ENCODE measurements around the gene SECTM1.

The SECTM1 gene

DNA sequence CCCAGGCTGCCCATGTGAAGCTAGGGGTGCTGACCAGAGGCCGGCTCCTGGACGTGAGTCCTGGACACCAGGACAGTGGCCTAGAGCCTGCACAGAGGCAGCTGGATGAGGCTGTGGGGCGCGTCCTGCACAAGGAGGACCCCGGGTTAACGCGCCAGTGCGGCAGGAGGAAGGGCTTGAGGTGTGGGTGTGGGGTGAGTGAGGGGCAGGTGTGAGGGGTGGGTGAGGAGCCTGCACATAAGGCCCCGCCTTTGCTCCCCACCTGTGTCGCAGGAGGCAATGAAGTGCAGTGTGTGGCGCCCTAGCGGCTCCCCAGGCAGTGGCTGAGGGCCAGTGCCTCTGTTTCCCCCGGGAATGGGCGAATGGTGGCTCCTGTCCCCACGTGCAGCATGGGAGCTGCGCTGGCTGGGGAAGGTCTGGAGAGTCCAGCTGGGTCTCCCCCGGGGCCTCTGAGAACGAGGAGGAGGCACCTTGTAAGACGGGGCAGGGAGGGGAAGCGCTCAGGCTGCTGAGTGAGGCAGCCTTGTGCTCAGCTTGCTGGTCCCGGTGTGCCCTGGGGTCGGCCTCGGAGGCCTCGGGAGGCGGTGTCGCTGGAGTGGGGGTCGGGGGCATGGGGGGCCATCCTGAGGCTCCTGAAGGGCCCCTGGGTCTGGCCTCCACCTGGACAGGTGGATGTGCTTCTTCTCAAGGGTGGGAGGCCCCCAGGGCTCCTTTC, 19.4 kb downstream of the SECTM1 start:
- no peak for DNase-seq

DNA sequence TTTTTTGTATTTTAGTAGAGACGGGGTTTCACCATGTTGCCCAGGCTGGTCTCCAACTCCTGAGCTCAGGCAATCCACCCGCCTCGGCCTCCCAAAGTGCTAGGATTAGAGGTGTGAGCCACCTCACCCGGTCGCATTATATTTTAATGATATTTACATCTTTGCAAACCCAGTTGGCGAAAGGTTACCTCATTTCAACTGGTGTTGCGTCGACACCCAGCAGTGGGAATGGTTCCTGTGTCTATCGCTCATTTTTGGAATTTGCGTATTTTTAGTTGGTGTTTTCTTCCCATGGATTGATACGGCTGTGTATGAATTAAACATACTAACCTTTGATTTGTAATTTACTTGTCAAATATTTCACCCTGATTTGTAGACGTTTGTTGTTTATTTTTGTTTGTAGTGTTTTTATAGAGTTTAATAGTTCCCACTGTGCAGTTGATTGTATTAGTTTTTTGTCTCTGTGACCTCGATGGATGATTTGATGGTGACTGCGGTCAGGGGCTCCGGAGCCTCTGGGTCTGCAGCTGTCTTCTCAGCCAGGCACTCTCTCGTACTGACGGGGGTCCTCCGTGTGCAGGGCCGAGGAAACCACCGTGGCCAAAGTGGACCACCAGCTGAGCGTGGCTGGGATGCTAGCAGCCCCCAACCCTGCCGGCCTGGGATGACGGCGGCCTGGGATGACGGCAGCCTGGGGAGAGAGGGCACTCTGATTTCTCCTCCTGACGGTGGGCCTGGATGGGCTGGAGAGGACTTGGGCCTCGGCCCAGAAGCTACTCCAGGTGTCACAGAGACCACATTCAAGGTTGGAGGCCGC, 20.2 kb downstream of the SECTM1 start:
- no peak for DNase-seq

GRCh38 chr17:82311971-82312370, 21.6 kb downstream of the SECTM1 start:
- no peak for DNase-seq

DNA sequence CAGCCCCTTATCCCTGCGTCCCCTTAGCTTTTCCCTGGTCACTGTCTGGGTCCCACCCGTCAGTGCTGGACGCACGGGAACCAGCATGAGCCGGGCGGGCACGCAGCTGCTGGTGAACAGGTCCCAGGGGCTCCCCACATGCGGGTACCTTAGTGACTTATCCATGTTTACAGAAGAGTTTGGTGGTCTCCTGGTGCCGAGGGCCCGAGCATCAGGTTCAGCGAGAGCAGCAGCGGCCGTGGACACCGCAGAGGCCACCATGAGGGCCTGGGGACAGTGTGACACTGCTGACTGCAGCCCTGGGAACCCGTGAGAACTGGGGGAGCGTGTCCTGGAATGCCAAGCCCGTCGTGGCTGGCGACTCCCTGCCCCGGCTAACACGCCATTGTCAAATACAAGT, 22.7 kb downstream of the SECTM1 start:
- DNase-seq, result no peak

DNA sequence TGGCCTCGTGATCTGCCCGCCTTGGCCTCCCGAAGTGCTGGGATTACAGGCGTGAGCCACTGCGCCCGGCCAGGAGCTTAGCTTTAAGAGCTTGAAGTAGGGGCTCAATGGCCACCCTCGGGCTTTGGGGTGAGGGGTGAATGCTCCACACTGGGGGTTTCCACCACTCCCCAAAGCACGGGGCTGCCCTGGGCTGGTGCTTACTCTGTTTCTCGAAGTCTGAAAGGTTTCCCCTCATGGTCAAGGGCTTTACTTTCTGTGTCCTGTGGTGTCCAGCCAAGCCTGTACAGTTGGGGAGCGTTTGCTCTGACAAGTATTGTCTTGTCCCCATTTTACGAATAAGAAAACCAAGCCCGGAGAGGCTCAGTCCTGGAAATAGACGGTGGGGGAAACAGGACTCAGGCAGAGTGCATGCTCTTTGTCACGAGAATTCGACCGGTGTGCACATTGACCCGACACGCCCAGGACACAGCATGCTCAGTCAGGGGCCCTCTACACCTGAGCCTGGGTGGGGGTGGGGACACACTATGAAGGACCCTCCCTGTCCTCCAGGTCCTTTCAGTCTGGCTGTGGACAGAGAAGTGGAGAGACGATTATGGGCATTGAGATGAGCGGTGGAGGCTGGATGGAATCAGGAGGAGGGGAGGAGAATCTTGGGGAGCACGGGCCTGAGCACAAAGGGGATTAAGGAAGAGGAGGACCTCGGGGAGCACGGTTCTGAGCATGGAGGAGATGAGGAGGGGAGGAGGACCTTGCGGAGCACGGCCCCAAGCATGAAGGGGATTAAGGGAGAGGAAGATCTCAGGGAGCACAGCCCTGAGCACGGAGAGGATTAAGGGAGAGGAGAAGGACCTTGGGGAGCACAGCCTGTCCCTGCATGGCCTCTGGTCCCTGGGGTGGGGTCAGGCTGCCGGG, 23.7 kb downstream of the SECTM1 start:
- no peak for DNase-seq

DNA sequence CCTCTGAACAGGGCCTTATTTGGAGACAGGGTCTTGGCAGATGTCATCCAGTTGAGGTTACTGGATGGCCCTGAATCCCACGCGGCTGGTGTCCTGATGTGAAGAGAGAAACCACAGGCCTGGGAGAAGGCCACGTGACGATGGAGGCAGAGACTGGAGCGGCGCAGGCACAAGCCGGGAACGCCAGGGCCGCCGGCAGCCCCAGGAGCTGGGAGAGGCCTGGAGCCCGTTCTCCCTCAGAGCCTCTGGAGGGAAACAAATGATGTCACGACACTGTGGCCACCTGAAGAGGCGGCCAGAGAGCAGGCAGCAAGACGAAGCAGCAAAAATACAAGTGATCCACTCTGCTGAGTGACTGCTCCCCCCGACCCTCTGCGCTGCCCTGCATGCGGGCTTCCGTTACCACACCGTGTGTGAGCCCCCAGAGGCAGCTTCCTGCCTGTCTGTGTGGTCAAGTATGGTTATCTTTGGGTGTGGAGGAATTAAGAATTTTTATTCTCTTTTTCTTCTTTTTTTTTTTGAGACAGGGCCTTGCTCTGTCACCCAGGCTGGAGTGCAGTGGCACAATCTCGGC, 27.8 kb downstream of the SECTM1 start:
- no peak for DNase-seq

DNA sequence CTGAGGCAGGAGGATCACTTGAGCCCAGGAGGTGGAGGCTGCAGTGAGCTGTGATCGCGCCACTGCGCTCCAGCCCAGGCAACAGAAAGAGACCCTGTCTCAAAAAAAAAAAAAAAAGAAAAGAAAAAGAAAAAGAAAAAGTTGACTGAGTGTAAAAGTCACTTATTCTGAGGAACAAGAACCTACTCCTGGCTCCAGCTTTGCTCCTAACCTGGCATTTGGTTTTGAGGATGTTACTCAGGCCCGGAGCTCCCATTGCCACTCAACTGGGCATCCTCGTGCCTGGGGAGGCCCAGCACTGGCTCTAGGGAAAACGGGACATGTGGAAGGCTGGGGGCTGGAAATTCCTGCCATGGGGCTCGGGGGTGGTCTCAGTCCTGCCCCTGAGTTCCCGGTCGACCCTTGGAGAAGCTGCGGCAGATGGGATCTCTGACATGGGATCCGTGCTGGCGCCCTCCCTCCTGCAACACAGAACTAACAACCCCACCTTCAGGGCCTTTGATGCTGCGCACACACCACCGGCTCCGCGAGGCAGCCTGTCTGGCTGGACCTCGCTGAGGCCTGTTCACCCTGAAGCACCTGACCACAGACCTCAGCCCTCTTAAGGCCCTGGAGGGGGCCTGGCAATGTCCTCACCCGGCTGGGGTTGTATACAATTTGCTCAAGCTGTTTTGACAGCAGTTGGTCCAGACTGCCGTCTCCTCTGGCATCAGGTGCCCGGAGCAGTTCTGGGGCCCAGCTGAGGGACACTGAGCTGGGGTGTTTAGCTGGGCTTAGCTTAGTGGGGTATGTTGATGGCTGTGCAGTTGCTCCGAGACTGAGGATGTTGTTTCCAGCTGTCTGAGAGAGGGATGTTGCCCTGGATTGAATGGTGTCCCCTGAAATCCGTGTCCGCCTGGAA, 28.5 kb downstream of the SECTM1 start:
- no peak for DNase-seq

DNA sequence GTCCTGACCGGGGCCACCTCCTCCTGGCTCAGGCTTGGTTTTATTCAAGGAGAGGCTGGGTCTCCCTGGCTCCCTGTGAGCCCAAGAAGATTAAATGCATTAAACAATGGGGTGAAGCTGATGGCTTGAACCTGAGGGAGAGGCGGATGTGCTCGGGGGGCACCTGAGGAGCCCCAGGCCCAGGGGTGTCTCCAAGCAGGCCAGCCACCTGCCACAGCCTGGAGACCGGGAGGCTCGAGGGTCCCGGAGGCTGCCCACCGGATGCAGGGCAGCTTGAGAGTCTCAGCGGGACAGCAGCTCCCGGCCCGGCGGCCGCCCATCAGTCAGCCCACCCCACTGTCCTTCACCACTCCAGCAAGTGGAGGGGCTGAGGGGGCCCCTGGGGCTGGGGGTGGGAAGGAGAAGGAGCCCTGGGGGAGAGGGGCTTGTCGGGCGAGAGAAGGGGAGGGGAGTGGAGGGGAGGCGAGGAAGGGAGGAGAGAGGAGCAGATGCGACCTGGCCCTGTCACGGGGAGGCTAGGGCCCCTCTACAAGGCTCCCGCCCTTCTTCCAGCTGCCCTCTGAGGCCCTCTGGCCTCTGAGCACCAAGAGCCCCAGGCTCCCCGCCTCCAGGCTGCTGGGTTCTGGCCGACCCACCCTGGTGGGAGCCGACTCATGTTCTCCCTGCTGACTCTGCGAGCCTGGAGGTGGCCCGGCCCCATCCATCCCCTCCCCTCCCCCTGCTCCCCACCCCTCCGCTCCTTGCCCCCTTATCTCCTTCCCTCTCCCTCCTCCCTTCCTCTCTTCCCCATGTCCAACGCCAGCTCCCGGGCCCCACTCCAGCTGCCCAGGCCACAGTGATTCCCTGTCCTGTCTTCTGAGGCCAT, 29.4 kb downstream of the SECTM1 start:
- DNase-seq, result no peak

DNA sequence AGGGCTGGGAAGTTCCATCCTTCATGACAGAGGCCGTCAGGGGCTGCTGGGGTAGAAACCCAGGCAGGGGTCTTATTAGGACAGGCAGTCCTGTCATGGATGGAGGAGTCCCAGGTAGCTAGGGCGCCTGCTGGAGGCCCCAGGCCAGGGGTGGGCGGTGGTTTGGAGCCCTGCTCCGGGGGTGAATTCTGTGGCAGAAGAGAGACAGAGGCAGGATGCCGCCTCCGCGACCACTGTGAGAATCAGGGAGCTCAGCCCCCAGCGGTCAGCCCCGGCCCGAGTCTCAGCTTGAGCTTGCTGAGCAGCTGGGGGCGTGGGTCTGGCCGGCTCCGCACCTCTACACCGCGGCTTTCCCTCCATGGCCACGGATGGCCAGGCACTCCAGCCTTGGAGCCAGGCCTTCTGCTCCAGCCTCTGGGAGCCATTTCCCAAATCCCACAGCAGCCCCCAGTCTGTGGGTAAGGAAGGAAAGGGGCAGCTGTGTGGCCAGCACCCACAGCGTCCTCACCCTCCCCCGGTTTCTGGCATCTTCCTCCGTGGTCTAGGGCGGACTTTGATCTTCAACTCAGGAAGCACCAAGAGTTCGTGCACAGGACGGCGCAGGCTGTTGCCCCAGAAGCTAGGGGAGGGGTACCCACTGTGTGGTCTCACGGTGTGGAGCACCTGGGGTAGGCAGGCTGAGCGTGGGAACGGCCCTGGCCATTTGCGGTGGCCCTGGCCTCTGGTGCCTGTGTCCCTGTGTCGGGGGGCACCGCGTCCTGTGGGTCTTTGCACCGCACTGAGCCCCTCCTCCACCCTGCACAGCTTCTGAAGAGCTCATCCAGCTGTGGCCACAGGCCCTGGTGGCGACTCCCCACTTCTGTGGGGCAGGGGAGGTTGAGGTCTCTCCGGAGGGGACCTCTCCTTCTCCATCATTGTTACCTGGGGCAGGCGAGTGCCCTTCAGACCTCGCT, 30.3 kb downstream of the SECTM1 start:
- DNase-seq, result no peak

DNA sequence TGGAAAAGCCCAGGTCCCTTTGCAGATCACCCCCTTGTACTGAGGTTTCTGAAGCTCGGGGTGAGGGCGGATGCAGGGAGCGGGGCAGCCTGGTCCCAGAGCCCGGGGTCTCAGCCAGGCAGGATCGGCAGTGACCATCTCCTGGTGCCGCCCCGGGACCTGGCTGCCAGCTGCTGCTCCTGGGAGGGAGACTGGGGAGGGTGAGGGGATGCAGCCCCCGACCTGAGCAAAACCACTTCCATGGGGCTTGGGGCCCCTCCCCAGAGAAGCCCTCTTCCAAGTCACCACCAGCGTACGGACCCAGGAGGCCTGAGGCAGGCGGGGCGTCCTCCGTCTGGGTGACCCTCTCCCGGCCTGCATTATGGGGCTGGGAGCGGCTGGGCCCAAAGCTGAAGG, 31.0 kb downstream of the SECTM1 start:
- DNase-seq, result no peak

GRCh38 chr17:82301916-82302567, 31.5 kb downstream of the SECTM1 start:
- DNase-seq, result no peak

- no peak for DNase-seq
These were observed 32.2 kb downstream of the SECTM1 start for GRCh38 chr17:82301300-82301915.

DNA sequence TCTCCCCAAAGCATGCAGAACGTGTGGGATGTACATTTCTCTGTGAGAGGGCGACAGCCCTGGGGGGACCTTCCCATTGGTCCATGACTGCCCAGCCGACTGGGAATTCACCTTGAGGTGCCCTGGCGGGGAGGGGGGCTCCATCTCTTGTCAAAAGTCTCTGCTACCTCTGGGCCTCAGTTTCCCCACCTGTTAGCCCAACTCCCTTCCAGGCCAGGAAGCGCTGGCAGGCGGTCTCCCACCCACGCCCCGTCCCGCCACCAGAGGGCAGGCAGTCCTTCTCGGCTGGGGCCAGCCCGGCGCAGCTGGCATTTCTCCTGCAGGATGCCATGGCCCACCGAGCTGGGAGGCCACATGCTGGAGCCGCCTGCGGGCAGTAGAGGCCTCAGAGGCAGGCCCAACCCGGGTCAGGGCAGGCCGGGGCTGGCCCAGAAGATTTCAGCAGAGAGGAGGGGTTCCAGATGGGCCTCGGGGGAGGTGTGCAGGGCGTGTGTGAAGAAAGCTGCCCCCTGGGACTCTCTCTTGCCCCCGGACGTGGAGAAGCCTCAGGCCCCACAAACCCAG, 32.8 kb downstream of the SECTM1 start:
- DNase-seq, result no peak

GRCh38 chr17:82300228-82300627, 33.3 kb downstream of the SECTM1 start:
- DNase-seq, result no peak

DNA sequence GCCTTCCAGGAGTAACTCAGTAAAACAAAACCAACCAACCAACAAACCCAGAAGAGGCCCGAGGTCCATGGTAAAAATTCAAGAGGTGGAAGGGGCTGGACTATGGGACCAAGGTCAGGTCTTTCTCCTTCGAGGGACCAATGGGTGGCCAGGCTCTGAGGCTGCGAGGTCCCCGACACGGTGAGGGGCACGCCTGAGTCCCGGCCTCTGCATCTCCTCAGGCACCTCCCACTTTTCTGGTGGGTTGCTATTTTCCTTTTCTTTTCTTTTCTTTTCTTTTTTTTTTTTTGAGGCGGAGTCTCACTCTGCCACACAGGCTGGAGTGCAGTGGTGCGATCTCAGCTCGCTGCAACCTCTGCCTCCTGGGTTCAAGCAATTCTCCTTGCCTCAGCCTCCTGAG, 34.1 kb downstream of the SECTM1 start:
- DNase-seq, result no peak

DNA sequence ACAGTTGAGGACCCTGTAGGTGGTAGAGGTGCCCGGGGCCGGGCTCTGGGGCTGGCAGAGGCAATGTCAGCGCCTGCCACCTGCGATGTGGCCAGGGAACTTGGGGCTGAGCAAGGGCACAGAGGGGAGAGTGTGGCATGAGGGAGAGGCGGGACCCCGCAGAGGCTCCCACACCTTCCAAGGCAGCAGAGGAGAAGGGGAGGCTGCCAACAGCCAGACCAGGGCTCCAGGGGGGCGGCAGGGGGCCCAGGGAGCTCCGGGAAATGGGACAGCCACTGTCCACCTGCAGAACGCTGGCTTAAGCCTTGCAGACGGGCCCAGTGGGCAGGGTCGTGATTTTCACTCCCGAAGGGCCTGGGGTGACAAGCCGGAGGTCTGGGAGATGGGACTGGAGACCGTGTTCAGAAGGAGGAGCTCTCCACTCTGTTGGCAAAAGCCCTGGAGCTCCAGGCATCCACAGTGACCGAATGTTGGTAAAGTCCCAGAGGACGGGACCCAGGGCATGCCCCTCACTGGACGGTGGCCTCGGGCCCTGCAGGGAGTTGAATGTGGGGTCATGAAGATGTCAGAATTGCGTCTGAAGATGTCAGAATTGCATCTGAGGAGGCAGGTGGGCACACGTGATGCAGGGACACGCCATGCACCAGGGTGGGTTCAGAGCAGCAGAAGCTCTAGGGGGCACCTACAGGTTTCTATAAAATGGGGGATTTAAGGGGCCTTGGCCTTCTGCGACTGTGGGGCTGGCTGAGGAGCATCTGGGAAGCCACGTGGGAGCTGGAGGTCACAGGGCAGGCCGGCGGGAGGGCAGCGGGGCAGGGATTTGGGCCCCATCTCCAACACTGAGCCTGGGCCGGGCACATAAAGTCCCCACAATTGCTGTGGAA, 34.8 kb downstream of the SECTM1 start:
- no peak for DNase-seq

All from kidney glomerular epithelial cell (primary cell).